Astrocyte (in vitro differentiated cells and primary cell): ENCODE measurements around the gene ZNF189.

Experiments used
- CTCF ChIP-seq: IDR thresholded peaks from 2 replicates; pipeline ENCODE4 v1.5.1; 2011; ENCODE audit warnings: low read depth, mild to moderate bottlenecking, inconsistent platforms, low read length, moderate library complexity; ENCODE audit not compliant: insufficient read depth
- EZH2 ChIP-seq: IDR thresholded peaks from 2 replicates; pipeline ENCODE4 v1.6.1; 2012; ENCODE audit warnings: mild to moderate bottlenecking, low read length, inconsistent platforms; ENCODE audit not compliant: insufficient read depth

GRCh38 chr9:101398068-101398929, at the start of gene ZNF189, which contains the start of gene MRPL50:
- no peak for TF ChIP-seq CTCF
- TF ChIP-seq EZH2 = no peak
